Hematopoietic multipotent progenitor cell treated with erythropoietin and hydrocortisone succinate and interleukin-3 and kit ligand, for 15 days (in vitro differentiated cells): Measurements from ENCODE around the gene MED8.

Source experiments
- DNase-seq: peaks from one replicate; pipeline ENCODE4 v3.0.0-alpha.2; 2015; ENCODE audit warnings: low spot score

The MED8 gene

GRCh38 chr1:43334453-43335205, 55.0 kb downstream of the MED8 start:
- no peak for DNase-seq
